ENCODE results near the gene KIF26B.

Gene KIF26B

GRCh38 chr1:245753807-245754206 lies 599.0 kb downstream of the KIF26B start:
- H3K36me3 ChIP-seq (ENCODE audit: control insufficient read depth, insufficient read depth, low read length), result no peaks in the 10 kb centered on the region
- no peaks in the 10 kb centered on the region for H3K9me3 ChIP-seq (ENCODE audit: control insufficient read depth, low read length)
- H3K4me3 ChIP-seq (ENCODE audit: insufficient read depth, low read depth, low read length), result no peak overlapping the region
- 92 to 95% methylated on average over 1 to 2 of the region's 2 CpGs for WGBS, 2 experiments
- H3K27me3 ChIP-seq (ENCODE audit: control insufficient read depth, insufficient read depth, low read length, poor library complexity, severe bottlenecking), result no peaks in the 10 kb centered on the region
- no peak overlapping the region for H3K27ac ChIP-seq (ENCODE audit: insufficient read depth, low read depth, low read length, poor library complexity, severe bottlenecking)
- peaks cover 13% of the 10 kb centered on the region for H3K4me1 ChIP-seq (ENCODE audit: control insufficient read depth, insufficient read depth, low read length)

GRCh38 chr1:245754463-245754961 lies 599.7 kb downstream of the KIF26B start:
- no peaks in the 10 kb centered on the region for H3K9me3 ChIP-seq (ENCODE audit: control insufficient read depth, low read length)
- no peak overlapping the region for H3K4me3 ChIP-seq (ENCODE audit: insufficient read depth, low read depth, low read length)
- no peaks in the 10 kb centered on the region for H3K27me3 ChIP-seq (ENCODE audit: control insufficient read depth, insufficient read depth, low read length, poor library complexity, severe bottlenecking)
- peaks cover 13% of the 10 kb centered on the region for H3K4me1 ChIP-seq (ENCODE audit: control insufficient read depth, insufficient read depth, low read length)
- H3K36me3 ChIP-seq (ENCODE audit: control insufficient read depth, insufficient read depth, low read length), result no peaks in the 10 kb centered on the region
- WGBS, 2 experiments, result 93% methylated on average over 3 of the region's 3 CpGs
- H3K27ac ChIP-seq (ENCODE audit: insufficient read depth, low read depth, low read length, poor library complexity, severe bottlenecking), result no peak overlapping the region
